NB4 (cell line): ENCODE results near the gene IL20RB.

ENCODE experiments used
- POLR2A ChIP-seq: IDR thresholded peaks from 2 replicates; pipeline ENCODE4 v1.6.1; 2011; ENCODE audit warnings: mild to moderate bottlenecking; ENCODE audit not compliant: insufficient read length; ENCODE audit errors: extremely low read depth
- TF ChIP-seq, protein P1 (sequence below): IDR thresholded peaks from one replicate; pipeline ENCODE4 v1.5.1; 2012; ENCODE audit warnings: low read depth, low read length
- TF ChIP-seq, protein P2 (sequence below): IDR thresholded peaks from 2 replicates; pipeline ENCODE4 v1.6.1; 2011; ENCODE audit warnings: low read depth, low read length

DNA sequence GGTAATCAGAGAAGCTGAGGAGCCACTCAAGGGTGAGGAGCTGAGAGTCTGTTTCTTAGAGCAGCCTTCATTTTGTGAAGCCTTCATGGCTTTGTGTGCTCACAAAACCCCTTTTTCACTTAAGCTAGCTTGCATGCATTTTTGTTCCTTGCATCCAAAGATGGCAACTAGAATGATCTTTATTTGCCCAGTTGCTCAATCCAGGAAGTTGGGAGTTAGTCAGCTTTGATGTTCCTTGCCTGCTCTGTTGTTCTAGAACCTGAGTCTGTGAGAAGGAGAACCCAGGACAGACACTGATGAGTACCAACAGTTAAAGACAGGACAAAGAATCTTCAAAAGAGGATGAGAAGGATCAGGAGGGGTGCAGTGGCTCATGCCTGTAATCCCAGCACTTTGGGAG lies 81.8 kb downstream of the IL20RB start:
- TF ChIP-seq, protein P1, sequence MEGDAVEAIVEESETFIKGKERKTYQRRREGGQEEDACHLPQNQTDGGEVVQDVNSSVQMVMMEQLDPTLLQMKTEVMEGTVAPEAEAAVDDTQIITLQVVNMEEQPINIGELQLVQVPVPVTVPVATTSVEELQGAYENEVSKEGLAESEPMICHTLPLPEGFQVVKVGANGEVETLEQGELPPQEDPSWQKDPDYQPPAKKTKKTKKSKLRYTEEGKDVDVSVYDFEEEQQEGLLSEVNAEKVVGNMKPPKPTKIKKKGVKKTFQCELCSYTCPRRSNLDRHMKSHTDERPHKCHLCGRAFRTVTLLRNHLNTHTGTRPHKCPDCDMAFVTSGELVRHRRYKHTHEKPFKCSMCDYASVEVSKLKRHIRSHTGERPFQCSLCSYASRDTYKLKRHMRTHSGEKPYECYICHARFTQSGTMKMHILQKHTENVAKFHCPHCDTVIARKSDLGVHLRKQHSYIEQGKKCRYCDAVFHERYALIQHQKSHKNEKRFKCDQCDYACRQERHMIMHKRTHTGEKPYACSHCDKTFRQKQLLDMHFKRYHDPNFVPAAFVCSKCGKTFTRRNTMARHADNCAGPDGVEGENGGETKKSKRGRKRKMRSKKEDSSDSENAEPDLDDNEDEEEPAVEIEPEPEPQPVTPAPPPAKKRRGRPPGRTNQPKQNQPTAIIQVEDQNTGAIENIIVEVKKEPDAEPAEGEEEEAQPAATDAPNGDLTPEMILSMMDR = no peak
- TF ChIP-seq, protein P2, sequence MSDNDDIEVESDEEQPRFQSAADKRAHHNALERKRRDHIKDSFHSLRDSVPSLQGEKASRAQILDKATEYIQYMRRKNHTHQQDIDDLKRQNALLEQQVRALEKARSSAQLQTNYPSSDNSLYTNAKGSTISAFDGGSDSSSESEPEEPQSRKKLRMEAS = no peak
- no peak for TF ChIP-seq POLR2A
